ENCODE results near the gene VPS13C.

VPS13C gene

DNA sequence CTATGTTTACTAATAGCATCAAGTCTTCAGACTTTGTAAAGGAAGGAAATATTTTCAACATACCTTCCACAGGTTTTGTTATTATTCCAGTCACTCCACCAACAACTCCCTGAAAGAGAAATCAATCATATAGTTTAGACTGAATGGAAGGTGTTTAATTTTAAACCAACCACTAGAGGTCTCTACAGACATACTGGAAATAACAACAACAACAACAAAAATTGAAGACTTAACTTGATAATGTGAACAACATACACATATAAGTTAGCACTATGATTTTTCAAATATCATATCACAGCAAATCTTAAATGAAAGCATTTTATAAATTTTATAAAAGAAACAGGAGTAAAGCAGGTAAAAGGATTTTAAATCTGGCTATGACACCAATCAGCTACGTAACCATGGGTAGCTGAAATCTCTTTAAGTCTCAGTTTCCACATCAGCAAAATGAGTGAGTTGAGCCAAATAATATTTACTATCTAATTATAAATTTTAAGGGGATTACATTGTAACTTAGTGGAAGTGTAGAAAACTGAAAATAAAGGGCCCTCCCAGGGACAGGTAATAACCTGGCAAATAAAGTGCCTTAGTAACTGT is 188.2 kb downstream of the VPS13C start:
- no peaks in the 10 kb centered on the region for H3K9me3 ChIP-seq
- TF ChIP-seq, protein P1, sequence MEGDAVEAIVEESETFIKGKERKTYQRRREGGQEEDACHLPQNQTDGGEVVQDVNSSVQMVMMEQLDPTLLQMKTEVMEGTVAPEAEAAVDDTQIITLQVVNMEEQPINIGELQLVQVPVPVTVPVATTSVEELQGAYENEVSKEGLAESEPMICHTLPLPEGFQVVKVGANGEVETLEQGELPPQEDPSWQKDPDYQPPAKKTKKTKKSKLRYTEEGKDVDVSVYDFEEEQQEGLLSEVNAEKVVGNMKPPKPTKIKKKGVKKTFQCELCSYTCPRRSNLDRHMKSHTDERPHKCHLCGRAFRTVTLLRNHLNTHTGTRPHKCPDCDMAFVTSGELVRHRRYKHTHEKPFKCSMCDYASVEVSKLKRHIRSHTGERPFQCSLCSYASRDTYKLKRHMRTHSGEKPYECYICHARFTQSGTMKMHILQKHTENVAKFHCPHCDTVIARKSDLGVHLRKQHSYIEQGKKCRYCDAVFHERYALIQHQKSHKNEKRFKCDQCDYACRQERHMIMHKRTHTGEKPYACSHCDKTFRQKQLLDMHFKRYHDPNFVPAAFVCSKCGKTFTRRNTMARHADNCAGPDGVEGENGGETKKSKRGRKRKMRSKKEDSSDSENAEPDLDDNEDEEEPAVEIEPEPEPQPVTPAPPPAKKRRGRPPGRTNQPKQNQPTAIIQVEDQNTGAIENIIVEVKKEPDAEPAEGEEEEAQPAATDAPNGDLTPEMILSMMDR (IDR thresholded peaks at IDR 0.05; ENCODE audit: low read depth, low read length): peak; percentile 56
- H3K4me3 ChIP-seq (ENCODE audit: low read depth, low read length): no peak overlapping the region
- no peaks in the 10 kb centered on the region for H3K4me1 ChIP-seq
- DNase-seq: no peak
- no peaks in the 10 kb centered on the region for H3K27me3 ChIP-seq
- no peaks in the 10 kb centered on the region; the same call in none of the 2 replicates for H3K36me3 ChIP-seq

DNA sequence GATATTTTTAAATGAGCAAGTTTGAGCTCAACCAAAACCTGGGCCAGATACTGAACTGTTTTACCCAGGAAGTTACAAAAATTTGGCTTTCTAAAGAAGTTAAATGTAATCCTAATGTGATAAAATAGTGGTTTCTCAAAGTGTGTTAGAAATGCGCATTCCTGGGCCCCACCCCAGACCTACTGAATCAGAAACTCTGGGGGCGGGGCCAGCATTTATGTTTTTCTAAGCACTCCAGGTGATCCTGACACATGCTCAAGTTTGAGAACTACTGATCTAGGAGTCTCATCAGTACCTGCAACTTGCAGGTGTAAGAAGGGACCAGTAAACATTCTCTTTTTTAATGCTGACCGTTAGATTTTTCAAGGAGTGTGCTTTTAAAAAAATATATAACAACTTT is 190.6 kb downstream of the VPS13C start:
- Histone ChIP-seq H3K4me3 (ENCODE audit: low read depth, low read length) (no peak overlapping the region), H3K36me3 (no peaks in the 10 kb centered on the region; the same call in none of the 2 replicates), H3K27me3 (no peaks in the 10 kb centered on the region), H3K9me3 (no peaks in the 10 kb centered on the region), H3K4me1 (no peaks in the 10 kb centered on the region)
- no peak for DNase-seq
- TF ChIP-seq, protein P1 (IDR thresholded peaks at IDR 0.05; ENCODE audit: low read depth, low read length): no peak

DNA sequence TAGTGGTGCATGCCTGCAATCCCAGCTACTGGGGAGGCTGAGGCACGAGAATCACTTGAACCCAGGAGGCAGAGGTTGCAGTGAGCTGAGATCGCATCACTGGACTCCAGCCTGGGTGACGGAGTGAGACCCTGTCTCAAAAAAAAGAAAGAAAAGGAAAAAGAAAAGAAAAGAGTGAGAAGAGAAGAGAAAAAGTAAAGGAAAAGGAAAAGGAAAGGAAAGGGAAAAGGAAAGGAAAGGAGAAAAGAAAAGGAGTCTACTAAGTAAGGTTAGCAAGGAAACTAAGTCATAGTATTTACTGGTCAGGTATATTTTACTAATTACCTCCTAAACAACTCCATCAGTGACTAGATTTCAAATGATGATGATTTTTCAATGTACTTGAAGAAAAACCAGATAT is 198.3 kb downstream of the VPS13C start:
- Histone ChIP-seq H3K9me3 (no peaks in the 10 kb centered on the region), H3K4me1 (no peaks in the 10 kb centered on the region), H3K4me3 (ENCODE audit: low read depth, low read length) (no peak overlapping the region), H3K27me3 (no peaks in the 10 kb centered on the region), H3K36me3 (no peaks in the 10 kb centered on the region)
- TF ChIP-seq, protein P1 (IDR thresholded peaks at IDR 0.05; ENCODE audit: low read depth, low read length): no peak
- DNase-seq: no peak

DNA sequence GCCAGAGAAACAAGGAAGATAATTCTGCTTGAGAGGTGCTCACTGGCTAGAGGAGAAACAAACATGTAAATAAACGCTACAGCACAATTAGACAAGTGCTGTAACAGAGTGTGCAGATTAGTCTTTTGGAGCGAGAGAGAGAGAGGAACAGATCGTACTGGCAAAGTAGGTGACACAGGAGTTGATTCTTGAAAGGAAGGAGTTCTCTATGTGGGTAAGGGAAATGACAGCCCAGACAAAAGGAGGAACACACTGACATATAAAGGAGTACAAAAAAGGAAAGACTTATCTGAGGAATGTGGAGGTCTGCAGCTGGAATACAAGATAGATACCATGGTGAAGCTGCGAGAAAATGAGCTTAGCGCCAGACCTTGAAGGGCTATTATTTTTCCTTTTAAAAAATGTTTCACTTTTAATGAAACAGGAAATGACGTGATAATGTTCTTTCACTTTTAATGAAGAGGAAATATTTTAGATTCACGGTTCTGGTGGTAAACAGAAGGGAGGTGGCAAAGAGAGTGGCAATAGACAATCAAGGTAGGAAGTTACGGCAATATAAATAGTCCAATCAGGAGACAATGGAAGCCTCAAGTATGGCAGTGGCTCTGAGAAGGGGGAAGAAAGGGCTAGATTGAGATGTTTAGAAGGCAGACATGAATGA is 202.9 kb downstream of the VPS13C start:
- no peak for DNase-seq
- Histone ChIP-seq H3K27me3 (no peaks in the 10 kb centered on the region), H3K4me1 (no peaks in the 10 kb centered on the region), H3K4me3 (ENCODE audit: low read depth, low read length) (no peak overlapping the region), H3K36me3 (no peaks in the 10 kb centered on the region), H3K9me3 (no peaks in the 10 kb centered on the region)
- TF ChIP-seq, protein P1 (IDR thresholded peaks at IDR 0.05; ENCODE audit: low read depth, low read length): no peak

DNA sequence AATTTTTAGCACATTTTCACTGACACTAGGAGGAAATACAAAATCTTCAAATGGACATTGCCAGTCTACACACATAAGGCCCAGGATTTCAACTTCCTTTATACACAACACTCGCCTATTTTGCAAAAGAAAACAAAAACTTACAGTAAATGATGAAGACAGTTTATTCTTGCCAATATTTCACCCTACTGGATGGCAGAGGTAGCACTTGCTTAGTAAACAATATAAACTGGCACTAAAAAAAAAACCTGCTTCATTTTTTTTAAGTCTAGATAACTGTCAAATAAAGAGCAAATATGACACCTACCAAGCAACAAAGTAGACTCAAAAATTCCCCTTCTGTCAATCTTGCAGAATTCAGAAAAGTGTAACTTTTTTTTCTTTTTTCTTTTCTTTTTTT is 204.0 kb downstream of the VPS13C start:
- Histone ChIP-seq H3K9me3 (no peaks in the 10 kb centered on the region), H3K36me3 (no peaks in the 10 kb centered on the region), H3K4me3 (ENCODE audit: low read depth, low read length) (no peak overlapping the region), H3K4me1 (no peaks in the 10 kb centered on the region), H3K27me3 (no peaks in the 10 kb centered on the region)
- TF ChIP-seq, protein P1 (IDR thresholded peaks at IDR 0.05; ENCODE audit: low read depth, low read length): no peak
- DNase-seq: no peak

DNA sequence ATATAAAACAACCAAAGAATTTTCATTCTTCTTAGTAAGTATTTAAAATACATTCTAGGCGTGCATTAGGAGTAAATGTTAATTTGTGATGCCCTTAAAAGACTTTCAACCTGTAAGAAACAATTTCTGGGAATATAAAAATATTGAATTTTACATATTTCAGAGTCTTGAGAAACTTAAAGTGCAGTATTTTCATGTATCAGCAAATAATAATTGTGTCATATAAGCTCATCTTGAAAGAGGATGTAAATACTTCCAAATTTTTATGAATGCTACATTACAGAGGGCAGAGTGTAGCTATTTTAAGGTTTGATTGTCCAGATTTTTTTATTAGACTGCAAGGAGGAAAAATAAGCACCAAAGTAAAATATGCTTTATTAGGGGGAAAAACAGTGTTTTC is 207.1 kb downstream of the VPS13C start:
- TF ChIP-seq, protein P1 (IDR thresholded peaks at IDR 0.05; ENCODE audit: low read depth, low read length): no peak
- no peaks in the 10 kb centered on the region for H3K36me3 ChIP-seq
- H3K4me3 ChIP-seq (ENCODE audit: low read depth, low read length): no peak overlapping the region
- no peaks in the 10 kb centered on the region for H3K9me3 ChIP-seq
- H3K4me1 ChIP-seq: no peaks in the 10 kb centered on the region
- H3K27me3 ChIP-seq: no peaks in the 10 kb centered on the region
- DNase-seq: no peak
